ENCODE data around the gene UAP1L1. TPM values are rescaled to one million over a fixed set of nuclear protein-coding genes. Genes with fewer than 3 reads are reported as not detected.

Gene UAP1L1
- total and polyA plus RNA-seq, 2 experiments from 2014 or later, result 15.6 to 39.1 TPM

GRCh38 chr9:137042751-137043727 lies 34.3 kb upstream of the UAP1L1 start:
- no peaks in the 10 kb centered on the region for H3K9me2 ChIP-seq (replicated peaks; ENCODE audit: insufficient read depth)
- H4K20me1 ChIP-seq (ENCODE audit: insufficient read depth, poor library complexity, severe bottlenecking), result peaks cover 13% of the 10 kb centered on the region
- no peak overlapping the region for H2AFZ ChIP-seq
- H3K9me3 ChIP-seq (ENCODE audit: low read depth), result no peaks in the 10 kb centered on the region
- H3K79me2 ChIP-seq, result peaks cover 3% of the 10 kb centered on the region
- H3K4me3 ChIP-seq, result no peak overlapping the region
- TF ChIP-seq, protein P1, sequence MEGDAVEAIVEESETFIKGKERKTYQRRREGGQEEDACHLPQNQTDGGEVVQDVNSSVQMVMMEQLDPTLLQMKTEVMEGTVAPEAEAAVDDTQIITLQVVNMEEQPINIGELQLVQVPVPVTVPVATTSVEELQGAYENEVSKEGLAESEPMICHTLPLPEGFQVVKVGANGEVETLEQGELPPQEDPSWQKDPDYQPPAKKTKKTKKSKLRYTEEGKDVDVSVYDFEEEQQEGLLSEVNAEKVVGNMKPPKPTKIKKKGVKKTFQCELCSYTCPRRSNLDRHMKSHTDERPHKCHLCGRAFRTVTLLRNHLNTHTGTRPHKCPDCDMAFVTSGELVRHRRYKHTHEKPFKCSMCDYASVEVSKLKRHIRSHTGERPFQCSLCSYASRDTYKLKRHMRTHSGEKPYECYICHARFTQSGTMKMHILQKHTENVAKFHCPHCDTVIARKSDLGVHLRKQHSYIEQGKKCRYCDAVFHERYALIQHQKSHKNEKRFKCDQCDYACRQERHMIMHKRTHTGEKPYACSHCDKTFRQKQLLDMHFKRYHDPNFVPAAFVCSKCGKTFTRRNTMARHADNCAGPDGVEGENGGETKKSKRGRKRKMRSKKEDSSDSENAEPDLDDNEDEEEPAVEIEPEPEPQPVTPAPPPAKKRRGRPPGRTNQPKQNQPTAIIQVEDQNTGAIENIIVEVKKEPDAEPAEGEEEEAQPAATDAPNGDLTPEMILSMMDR (IDR thresholded peaks at IDR 0.05; ENCODE audit: poor library complexity), result no peak
- no peak for TF ChIP-seq EZH2phosphoT487 (IDR thresholded peaks at IDR 0.05; ENCODE audit: low read depth, severe bottlenecking, unreplicated experiment)
- TF ChIP-seq EZH2 (IDR thresholded peaks at IDR 0.05; ENCODE audit: borderline replicate concordance), result no peak
- DNase-seq (ENCODE audit: low spot score), result no peak
- no peaks in the 10 kb centered on the region for H3K36me3 ChIP-seq (replicated peaks; ENCODE audit: insufficient read depth, low read depth)
- peaks cover 15% of the 10 kb centered on the region for H3K27me3 ChIP-seq
- 91% methylated on average over 31 of the region's 36 CpGs for WGBS (ENCODE audit: low lambda C conversion rate, missing lambda C conversion rate)
- H3K4me2 ChIP-seq, result no peak overlapping the region
- no peak overlapping the region for H3K27ac ChIP-seq
- H3K4me1 ChIP-seq (ENCODE audit: insufficient read depth), result peaks cover 5% of the 10 kb centered on the region

DNA sequence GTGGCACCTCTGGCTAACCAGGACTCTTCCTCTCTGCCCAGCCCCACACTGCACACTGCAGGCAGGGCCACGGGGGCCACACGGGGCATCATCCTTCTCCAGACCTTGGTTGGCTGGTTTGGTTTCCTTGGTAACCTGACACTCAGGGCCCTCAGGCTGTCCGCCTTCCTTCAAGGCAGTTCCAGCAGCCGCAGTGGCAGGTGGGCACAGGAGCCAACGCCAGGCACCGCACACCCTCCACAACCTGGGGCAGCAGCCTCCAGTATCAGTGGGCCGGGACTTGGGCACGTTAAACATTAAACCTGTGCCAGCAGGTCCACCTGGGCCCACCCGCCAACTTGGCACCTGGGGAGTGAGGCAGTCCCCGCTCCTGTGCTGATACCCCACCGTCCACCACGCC lies 33.3 kb upstream of the UAP1L1 start:
- Histone ChIP-seq H4K20me1 (ENCODE audit: insufficient read depth, poor library complexity, severe bottlenecking) (peaks cover 13% of the 10 kb centered on the region), H3K27me3 (peaks cover 21% of the 10 kb centered on the region), H2AFZ (no peak overlapping the region), H3K4me3 (no peak overlapping the region), H3K36me3 (replicated peaks; ENCODE audit: insufficient read depth, low read depth) (no peaks in the 10 kb centered on the region), H3K4me2 (no peak overlapping the region), H3K79me2 (peaks cover 3% of the 10 kb centered on the region), H3K9me3 (ENCODE audit: low read depth) (no peaks in the 10 kb centered on the region), H3K9me2 (replicated peaks; ENCODE audit: insufficient read depth) (no peaks in the 10 kb centered on the region), H3K27ac (no peak overlapping the region), H3K4me1 (ENCODE audit: insufficient read depth) (peaks cover 5% of the 10 kb centered on the region)
- no peak for DNase-seq (ENCODE audit: low spot score)
- WGBS (ENCODE audit: low lambda C conversion rate, missing lambda C conversion rate), result 89% methylated on average over 12 of the region's 12 CpGs
- TF ChIP-seq EZH2 (IDR thresholded peaks at IDR 0.05; ENCODE audit: borderline replicate concordance), result no peak
- TF ChIP-seq, protein P1 (IDR thresholded peaks at IDR 0.05; ENCODE audit: poor library complexity), result no peak
- TF ChIP-seq EZH2phosphoT487 (IDR thresholded peaks at IDR 0.05; ENCODE audit: low read depth, severe bottlenecking, unreplicated experiment), result no peak

GRCh38 chr9:137044502-137045177 lies 32.7 kb upstream of the UAP1L1 start:
- H3K27ac ChIP-seq, result no peak overlapping the region
- H3K9me2 ChIP-seq (replicated peaks; ENCODE audit: insufficient read depth), result no peaks in the 10 kb centered on the region
- no peaks in the 10 kb centered on the region for H3K9me3 ChIP-seq (ENCODE audit: low read depth)
- peak overlapping the region; percentile 33 for H3K4me3 ChIP-seq
- H3K36me3 ChIP-seq (replicated peaks; ENCODE audit: insufficient read depth, low read depth), result no peaks in the 10 kb centered on the region
- TF ChIP-seq, protein P1 (IDR thresholded peaks at IDR 0.05; ENCODE audit: poor library complexity), result no peak
- TF ChIP-seq EZH2phosphoT487 (IDR thresholded peaks at IDR 0.05; ENCODE audit: low read depth, severe bottlenecking, unreplicated experiment) (no peak), EZH2 (IDR thresholded peaks at IDR 0.05; ENCODE audit: borderline replicate concordance) (no peak)
- no peak overlapping the region for H2AFZ ChIP-seq
- WGBS (ENCODE audit: low lambda C conversion rate, missing lambda C conversion rate), result 74% methylated on average over 18 of the region's 18 CpGs
- H3K4me2 ChIP-seq, result peak overlapping the region; percentile 100
- H3K79me2 ChIP-seq, result peaks cover 3% of the 10 kb centered on the region
- peaks cover 27% of the 10 kb centered on the region for H3K27me3 ChIP-seq
- no peak for DNase-seq (ENCODE audit: low spot score)
- H3K4me1 ChIP-seq (ENCODE audit: insufficient read depth), result peaks cover 5% of the 10 kb centered on the region
- peaks cover 13% of the 10 kb centered on the region for H4K20me1 ChIP-seq (ENCODE audit: insufficient read depth, poor library complexity, severe bottlenecking)

All from hepatocyte (in vitro differentiated cells).